ENCODE measurements around the gene ACOX1.

ACOX1 gene

DNA sequence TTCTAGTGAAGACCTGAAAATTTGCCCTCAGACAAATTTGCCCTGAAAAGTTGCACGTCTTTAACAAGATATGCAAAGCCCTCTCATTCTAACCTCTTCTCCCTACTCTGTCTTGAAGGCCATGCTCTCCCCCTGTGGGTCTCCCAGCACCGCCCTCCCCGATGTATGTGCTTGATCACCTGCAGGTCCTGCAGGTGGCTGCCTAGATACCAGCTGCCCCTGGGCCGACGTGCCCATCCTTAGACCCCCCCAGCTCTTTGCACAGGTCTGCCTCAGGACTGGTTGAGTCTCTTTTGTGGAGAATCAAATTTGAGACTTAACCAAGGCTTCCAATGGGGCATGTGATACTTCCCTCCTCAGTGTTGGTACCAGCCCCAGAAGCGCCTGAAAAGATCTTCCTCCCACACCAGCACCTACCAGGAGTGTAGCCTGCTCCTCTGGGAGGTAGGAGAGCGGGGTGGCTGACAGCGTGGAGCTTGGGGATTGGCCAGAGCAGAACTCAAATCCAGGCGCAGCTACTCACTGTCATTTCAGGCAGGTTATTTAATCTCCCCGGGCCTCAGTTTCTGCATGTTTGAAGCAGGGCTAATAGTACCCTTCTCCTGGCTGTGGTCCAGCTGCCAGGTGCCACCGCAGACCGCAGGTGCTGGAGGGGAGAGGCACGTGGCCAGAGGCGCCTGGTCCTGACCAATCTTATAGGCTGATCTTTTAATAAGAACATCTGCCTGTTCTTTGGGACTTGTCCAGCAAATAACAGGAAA is 69.7 kb downstream of the ACOX1 start:
- no peak for DNase-seq (ENCODE audit: low spot score)

DNA sequence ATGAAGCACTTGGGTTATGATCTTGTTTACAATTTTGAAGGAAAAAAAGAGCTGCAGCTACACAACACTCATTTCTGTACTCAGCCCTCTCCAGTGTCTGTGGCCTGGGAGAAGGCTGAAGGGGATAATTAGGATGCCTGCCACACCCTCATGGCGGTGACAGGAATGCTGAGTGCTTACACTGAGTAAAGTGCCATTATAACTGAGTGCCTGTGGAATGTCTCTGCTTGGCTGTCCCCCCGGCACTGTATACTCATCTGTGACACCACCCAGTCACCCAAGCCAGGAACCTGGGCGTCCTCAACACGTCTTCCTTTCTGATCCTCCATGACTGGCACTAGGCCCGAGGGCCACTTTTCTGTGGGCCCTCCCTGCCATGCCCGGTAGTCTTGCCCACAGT is 70.8 kb downstream of the ACOX1 start:
- DNase-seq (ENCODE audit: low spot score): peak; percentile 39

DNA sequence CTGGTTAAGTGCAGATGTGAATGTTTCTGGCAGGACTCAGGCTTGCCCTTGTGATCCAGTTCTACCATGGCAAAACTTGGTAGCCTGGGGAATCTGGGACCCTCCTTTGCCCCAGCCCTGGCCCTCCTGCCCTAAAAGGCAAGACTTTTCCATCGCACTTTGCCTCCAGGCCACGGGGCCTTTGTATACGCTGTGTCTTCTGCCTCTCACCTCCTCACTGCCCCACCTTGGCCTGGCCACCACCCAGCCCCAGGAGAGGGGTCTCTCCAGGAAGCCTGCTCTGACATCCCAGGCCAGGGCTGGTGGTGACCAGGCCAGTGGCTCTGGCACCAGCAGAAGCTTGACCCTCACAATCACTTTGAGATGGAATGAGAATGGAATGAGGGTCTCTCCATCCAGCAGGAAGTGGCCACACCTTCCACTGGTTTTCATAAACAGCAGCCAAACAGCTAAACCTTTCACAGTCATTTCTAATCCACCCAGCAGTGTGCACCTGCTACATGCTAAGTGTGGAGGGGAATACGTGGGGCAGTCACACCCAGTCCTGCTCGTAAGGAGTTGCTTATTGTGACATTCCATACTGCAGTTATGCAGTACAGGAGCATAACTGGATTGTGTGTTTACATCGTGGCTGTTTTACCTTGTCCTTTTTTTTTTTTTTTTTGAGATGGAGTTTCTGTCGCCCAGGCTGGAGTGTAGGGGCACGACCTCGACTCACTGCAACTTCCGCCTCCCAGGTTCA is 72.7 kb downstream of the ACOX1 start:
- no peak for DNase-seq (ENCODE audit: low spot score)

DNA sequence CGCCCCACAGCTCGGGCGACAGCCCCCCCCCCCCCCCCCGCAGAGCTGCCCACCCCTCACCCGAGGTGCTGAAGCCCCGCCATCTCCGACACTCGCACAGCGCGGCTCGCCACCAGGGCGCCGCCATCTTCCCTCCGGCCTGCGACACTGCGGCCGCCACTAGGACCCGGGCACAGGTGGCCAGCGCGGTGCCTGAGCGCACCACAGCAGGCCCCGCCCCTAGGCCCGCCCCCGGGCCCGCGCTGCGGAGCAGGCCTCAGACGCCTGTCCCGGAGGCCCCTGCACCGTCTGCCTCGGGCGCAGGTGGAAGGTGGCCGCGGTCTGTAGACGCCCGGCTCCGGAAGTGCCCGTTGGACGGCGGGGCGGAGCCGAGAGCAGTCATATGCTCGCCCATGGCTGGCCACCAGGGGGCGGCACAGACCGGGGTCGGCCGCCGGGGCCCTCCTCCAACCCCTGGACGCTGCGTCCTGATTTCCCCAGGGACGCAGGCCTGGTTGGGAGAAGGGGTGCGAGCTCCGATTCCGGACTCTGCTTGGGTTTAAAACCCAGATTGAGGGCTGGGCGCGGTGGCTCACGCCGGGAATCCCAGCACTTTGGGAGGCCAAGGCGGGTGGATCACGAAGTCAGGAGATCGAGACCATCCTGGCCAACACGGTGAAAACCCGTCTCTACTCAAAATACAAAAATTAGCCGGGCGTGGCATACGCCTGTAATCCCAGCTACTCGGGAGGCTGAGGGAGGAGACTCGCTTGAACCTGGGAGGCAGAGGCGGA is 74.0 kb downstream of the ACOX1 start, which contains the start of gene MRPL38:
MRPL38 (minus strand) TSS at position 136 of the 773 bp plus-strand sequence; CDS start at position 127, 9 bp downstream.
- DNase-seq (ENCODE audit: low spot score): peak; percentile 97

DNA sequence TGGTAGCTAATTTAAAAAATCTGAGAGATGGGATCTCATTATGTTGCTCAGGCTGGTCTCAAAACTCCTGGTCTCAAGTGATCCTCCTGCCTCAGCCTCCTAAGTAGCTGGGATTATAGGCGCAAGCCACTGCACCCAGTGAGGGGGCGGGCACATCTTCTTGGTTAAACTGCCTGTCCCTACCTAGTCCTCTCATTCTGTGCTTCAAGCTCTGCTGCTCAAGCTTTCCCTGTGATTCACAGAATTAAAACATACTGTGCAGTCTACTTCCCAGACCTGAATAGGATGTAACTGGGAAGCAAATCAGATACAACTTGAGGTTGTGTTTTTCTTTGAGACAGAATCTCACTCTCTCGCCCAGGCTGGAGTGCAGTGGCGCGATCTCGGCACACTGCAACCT is 76.6 kb downstream of the ACOX1 start:
- DNase-seq (ENCODE audit: low spot score): no peak

DNA sequence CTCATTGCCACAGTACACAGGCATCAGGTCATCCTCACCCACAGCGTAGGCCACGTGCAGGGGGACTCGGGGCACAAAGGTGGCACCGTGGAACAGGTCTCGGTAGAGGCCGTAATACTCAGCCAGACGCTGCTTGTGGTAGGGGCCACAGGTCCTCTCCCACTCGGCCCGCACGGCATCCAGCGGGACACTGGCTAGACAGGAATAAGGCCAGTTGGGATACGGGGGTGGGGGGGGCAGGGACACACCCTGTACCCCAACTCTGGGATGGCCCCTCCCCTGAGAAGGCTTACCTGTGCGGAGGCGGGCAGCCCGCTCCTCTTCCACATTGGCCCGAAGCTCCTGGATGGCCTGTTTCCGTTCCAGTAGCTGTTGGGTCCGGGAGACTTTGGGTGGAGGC is 77.2 kb downstream of the ACOX1 start:
- no peak for DNase-seq (ENCODE audit: low spot score)

DNA sequence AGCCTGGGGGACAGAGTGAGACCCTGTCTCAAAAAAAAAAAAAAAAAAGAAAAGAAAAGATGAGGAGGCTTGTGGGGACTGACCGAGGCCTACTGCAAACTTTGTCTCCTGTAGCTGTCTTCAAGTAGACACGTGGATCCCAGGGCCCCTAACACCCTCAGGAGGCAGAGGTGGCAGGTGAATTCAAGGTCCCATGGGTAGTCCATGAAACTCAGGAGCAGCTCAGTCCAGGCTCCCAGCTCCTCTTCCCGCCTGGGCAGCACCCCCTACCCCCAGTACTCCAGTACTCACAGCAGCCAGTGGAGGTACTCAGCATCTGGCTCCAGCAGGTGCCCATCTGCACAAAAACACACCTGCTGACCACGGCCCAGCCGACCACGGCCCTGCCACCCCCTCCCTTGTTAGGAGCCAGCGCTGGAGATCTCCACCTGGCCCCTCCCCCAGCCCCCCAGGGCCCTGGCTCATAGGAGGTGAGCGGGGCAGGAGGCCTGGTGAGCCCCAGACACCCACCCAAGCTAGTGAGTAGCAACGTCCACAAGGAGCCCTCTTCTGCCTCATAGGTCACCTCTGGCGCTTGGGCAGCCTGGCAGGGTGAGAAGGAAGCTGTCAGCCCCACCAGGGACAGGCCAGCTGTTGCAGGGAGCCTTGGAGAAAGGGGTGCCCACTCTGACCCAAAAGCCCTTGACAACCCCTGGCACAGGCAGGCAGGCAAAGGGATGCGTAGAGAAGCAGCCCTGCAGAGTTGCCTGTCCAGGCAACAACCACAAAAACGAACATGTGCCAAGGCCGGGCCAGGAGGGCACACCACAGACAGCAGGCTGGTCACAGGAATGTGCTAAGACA is 78.1 kb downstream of the ACOX1 start:
- no peak for DNase-seq (ENCODE audit: low spot score)

DNA sequence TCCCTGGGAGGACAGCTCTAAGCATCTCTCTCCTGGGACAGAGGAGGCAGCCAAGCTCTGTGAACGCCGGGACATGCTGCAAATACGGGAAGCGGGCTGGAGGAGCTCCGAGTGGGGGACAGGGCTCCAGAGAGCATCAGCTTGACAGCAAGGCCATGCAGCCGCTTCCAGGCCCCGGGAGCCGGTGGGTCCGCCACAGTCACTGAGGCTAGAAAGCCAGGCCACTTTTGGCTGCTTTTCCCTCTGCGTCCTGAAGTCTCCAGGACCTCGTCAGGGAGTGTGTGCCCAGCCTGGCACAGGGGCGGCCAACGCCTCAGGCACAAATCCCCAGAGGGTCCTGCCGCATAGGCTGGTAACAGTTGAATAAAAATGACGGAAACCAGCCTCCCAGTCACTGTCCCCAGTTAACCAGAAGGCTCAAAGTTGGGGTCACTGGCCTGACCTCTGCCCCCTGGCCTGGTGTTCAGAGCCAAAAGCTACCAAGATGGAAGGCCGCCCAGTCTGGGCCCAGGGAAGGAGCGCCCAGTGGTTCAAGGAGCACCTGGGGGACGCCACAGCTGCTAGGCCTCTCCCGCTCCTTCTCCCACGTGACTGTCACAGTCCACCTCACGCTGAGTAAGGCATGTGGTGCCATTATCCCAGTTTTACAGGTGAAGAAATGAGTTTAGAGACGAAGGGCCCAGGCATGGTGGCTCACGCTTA is 79.0 kb downstream of the ACOX1 start:
- no peak for DNase-seq (ENCODE audit: low spot score)

DNA sequence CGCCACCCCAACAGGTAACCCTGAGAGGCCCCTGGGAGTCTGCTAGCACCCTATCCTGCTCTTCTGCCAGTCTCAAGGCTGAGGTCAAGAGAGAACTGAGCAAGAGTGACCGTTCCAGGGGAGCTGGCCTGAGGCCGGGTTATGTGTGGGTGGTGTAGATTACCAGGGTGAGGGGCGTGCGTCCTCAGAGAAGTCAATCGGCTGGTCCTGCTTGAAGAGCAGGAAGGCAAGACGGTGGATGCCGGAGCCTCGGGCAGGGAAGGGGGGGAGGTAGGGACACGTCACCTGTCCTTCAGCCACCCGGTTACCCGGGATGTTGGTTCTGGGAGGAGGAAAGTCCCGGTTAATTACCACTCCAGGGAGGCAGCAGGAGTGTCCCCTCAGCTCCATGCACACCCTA is 79.6 kb downstream of the ACOX1 start:
- DNase-seq (ENCODE audit: low spot score): no peak

DNA sequence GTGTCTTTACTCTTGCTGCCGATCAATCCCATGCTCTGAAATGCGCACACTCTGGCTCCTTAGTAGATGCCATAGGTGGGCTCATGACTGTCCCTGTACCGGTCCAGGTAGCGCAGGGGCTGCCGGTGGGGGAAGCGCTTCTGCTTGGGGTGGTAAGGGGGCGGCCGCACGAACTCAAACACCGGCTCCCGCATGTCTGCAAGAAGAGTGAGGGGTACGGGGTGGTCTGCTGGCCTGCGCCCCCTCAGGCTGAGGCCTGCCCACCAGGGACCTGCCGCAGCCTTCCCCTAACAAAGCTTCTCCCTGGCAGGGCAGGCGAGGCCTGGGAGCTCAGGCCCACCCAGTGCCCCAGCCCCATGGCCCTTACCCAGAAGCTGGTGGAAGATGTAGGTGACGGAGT is 80.2 kb downstream of the ACOX1 start:
- no peak for DNase-seq (ENCODE audit: low spot score)

DNA sequence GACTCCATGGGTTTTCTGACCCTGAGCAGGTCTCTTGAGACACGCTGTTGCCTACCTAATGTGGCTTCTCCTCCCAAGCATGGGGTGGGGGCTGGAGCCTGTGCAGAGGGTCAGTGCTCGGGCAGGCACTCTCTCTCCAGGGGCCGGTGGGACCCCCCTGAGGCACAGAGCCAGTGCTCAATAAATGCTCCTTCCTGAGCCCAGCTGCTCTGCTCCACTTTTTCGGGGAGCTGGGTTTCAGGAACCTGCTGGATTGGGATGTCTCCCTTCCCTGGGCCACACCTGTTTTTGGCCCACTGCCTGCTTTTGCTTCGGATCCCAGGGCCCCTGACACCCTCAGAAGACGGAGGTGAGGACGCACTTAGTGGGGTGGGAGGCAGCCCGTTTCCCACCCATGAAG is 80.9 kb downstream of the ACOX1 start:
- DNase-seq (ENCODE audit: low spot score): no peak

DNA sequence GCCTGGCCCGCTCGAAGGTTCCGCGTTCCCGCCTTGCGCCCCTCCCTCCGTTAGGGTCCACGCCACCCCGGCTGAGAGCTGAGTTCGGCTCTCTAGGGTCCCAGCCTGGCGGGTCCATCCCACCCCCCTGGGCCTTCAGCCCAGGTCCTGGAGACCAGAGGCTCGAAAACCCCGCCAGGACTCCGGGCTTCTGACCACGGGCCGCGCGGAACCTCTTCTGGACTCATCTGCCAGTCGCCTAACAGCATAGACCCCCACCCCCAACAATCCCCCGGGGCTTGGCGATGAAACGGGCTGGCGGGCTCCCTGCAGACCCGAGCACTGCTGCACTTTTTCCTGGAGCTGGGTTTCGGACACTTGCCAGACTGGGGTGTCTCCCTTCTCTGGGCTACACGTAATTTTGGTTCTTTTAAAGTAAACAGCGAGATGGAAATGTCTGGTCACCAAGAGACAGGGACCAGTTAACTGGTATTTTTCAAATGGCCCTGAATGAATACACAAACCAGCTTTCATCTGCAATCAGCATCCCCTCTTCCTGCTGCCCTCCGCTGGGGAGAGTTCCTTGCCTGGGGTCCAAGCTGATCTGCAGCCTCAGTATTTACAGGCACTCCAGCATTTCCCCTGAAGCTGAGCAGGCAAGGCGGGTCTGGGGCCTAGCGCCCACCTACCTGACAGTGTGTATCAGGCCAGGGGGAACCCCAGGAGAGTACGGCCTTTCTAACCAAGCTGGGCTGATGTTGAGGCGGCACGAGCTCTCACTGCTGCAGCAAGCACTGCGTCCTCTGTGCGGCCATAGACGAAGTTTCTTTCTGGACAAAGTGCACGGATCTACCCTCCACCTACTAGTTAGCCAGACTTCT is 81.6 kb downstream of the ACOX1 start:
- no peak for DNase-seq (ENCODE audit: low spot score)

DNA sequence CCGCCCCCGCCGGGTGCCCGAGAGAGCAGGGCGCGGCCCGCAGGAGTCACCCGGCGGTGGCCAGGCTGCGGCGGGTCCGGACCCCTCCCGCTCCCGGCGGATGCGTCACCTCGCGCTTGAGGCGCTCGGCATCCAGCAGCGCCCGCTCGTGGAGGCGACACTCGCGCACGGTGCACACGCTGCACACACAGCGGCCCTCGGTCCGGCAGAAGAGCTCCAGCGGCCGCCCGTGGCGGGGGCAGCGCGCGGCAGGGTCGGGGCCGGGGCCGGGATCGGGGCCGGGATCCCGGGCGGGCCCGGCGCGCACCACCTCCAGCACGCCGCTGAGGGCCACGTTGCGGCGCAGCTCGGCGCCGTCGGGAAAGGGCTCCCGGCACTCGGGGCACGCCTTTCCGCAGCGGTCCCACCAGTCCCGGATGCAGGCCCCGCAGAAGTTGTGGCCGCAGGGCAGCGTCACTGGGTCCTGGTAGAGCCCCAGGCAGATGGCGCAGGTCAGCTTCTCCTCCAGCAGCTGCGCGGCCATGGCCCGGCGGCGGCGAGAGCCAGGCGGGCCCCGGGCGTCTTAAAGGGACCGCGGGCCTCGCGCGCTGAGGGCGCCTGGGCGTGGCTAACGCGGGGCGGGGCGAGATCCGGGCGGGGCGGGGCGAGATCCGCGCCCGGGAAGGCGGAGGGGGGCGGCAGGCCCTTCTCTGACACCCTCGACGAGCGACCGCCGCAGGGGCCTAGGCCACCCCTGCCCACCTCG is 82.4 kb downstream of the ACOX1 start, which contains the start of gene TRIM65:
TRIM65 (minus strand) TSS at position 537 of the 745 bp plus-strand sequence; CDS start at position 523, 14 bp downstream.
- peak; percentile 95 for DNase-seq (ENCODE audit: low spot score)

DNA sequence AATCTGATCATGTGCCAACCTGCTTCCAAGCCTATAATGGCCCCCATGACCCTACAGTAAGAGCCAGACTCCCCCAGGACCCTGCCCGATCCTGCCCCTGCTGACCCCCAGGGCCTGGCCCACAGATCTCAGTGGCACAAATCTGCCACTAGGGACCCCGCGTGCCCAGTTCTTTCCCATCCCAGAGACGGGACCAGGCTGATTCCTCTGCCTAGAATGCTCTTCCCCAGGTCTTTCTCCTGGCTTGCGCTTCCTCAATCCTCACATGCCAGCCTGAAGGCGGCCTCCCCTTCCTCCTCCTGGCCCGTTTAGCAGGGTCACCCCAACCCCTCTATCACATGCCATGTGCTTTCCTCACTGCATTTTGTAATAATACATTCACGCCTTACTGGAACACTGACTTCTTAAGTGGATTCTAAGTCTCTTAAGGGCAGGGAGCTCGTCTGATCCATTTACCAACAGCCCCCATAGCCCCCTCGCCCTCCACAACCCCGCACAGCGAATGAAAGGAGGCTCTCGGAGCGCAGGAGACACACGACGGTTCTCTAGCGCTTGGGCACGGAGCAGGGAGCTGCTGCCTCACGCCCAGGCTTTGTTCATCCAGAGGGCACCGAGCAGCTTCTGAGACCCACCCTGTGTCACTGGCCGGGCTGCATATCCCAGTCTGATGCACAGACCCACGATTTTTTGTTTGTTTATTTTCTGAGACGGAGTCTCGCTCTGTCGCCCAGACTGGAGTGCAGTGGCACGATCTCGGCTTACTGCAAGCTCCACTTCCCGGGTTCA is 83.4 kb downstream of the ACOX1 start:
- peak; percentile 61 for DNase-seq (ENCODE audit: low spot score)

DNA sequence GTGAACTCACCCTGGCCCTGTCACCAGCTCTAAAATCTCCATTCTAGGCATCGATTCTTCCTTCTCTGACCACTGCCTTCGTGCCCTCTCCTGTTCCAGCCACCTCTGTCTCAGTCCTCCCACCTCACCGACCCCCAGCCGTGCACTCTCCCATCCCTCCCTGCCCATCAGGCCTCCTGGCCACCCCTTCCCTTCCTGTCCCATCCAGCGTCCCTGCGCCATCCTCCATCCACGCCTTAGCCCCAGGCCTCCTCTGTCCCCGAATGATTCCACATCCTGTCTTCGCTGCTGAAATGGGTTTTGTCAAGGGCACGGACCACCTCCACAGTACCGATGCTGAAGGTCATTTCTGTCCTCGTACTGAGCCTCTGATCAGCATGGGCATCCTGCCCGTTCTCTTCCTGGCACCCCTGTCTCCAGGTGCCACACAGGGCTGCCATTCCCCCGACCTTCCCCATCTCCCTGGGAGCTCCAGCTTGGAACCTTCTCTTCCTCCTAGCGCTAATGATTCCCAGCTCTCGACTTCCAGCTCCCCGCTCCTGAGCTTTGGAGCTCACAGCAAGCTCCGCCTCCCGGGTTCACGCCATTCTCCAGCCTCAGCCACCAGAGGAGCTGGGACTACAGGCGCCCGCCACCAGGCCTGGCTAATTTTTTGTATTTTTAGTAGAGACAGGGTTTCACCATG is 84.8 kb downstream of the ACOX1 start:
- DNase-seq (ENCODE audit: low spot score): no peak

DNA sequence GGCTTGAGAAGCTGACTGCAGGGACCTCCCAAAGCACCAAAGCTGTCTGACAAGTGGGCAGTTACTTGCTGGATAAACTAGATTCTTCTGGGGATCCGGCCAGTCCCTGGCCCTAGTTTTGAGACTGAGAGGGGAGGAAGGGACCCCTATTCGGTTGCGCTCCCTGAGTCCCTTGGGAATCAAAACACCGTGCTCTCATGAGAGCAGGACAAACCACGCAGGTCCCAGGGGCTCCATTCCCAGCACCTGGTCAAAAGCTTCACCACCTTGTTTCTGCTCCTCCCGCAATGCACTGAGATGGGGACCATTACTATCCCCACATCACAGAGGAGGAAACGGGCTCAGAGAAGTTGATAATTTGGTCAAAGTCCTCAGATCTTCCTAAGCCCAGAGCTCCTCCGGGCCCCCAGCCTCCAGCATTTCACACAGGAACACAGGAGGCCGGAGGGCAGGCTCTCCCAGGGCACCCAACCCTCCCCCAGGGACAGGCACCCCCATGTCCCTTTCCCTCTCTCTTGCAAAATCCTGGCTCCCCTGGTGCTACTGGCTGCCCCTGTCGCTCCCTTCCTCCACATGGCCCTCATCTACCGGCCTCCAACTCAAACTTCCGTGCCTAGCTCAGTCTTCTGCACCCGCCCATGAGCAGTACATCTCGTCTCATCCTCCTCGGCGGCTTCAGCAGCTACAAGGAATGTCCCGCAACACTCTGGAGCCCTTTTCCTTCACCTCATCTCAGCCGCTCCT is 85.5 kb downstream of the ACOX1 start:
- DNase-seq (ENCODE audit: low spot score): no peak

DNA sequence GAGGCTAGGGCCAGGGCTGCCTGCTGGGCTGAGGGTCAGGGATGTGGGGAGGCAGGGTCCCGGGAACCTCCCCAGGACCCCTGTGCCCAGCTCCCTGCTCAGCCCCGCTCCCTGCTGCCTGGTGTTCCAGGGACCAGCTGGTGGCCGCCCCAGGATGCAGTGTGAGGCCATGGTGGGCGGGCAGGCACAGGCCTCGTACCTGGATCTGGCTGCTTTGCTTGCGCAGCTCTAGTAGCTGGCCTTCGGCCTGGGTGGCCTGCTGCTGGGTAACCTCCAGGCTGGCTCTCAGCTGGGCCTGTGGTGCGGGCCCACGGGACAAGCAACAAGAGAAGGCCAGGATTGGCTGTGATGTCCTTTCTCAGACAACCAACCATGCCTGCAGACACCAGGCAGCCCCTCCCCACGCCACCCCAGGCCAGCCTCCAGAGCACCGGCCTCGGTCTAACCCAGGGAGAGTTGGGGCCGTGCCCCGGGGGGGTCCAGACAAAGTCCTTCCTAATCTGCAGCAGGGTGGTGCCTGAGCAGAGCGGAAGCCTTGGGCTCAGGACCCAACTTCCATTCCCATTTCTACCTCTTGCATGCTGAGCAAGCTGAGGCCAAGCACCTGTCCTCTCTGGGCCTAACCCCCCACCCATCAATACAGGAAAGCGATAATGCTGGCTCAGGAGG is 86.3 kb downstream of the ACOX1 start:
- DNase-seq (ENCODE audit: low spot score): no peak
